ENCODE measurements around the gene EPX. TPM values are rescaled to one million over a fixed set of nuclear protein-coding genes. Genes with fewer than 3 reads are reported as not detected.
A peak's percentile ranks its signal among the peaks of the same experiment; 100 is the strongest.

The EPX gene
- polyA plus RNA-seq, 1 donor (not counting 4 experiments of a cell fraction or from before 2014, with no cell fraction given) = not detected

GRCh38 chr17:58232707-58233156 lies 40.2 kb downstream of the EPX start:
- no peak overlapping the region for H3K4me2 ChIP-seq (ENCODE audit: control insufficient read depth, extremely low read depth, insufficient read depth, low read depth, low read length)
- H3K36me3 ChIP-seq (ENCODE audit: control insufficient read depth in 2 of 2, extremely low read depth in 1 of 2, insufficient read depth in 2 of 2, low read length in 2 of 2) = no peaks in the 10 kb centered on the region
- no peaks in the 10 kb centered on the region for H4K20me1 ChIP-seq (ENCODE audit: control insufficient read depth, extremely low read depth, insufficient read depth, low read length)
- dilution Hi-C loops (cut with MboI; ENCODE audit: extremely low pct_ligation_motif_present, low sequenced_read_pairs) = no loop called here
- no peak overlapping the region for H3K9ac ChIP-seq (ENCODE audit: control insufficient read depth, extremely low read depth, insufficient read depth, low read length)
- H3K79me2 ChIP-seq (ENCODE audit: control insufficient read depth, insufficient read depth, low read length) = no peaks in the 10 kb centered on the region
- peak; percentile 11 for DNase-seq (ENCODE audit: low read depth, low spot score)
- H2AFZ ChIP-seq (ENCODE audit: control insufficient read depth, low read length) = no peak overlapping the region
- H3K9me1 ChIP-seq (ENCODE audit: control insufficient read depth, extremely low read depth, insufficient read depth, low read length) = no peaks in the 10 kb centered on the region
- H3K27ac ChIP-seq (ENCODE audit: control insufficient read depth, insufficient read depth, low read length) = no peak overlapping the region
- no peak for FAIRE-seq
- no peaks in the 10 kb centered on the region for H3K4me1 ChIP-seq (ENCODE audit: control insufficient read depth, extremely low read depth, insufficient read depth, low read length)
- no peak for TF ChIP-seq EZH2 (IDR thresholded peaks at IDR 0.05; ENCODE audit: low read length)
- TF ChIP-seq, protein P1, sequence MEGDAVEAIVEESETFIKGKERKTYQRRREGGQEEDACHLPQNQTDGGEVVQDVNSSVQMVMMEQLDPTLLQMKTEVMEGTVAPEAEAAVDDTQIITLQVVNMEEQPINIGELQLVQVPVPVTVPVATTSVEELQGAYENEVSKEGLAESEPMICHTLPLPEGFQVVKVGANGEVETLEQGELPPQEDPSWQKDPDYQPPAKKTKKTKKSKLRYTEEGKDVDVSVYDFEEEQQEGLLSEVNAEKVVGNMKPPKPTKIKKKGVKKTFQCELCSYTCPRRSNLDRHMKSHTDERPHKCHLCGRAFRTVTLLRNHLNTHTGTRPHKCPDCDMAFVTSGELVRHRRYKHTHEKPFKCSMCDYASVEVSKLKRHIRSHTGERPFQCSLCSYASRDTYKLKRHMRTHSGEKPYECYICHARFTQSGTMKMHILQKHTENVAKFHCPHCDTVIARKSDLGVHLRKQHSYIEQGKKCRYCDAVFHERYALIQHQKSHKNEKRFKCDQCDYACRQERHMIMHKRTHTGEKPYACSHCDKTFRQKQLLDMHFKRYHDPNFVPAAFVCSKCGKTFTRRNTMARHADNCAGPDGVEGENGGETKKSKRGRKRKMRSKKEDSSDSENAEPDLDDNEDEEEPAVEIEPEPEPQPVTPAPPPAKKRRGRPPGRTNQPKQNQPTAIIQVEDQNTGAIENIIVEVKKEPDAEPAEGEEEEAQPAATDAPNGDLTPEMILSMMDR (optimal IDR thresholded peaks at IDR 0.05 in 1 of 3, IDR thresholded peaks at IDR 0.05 in 1 of 3, conservative IDR thresholded peaks at IDR 0.05 in 1 of 3; ENCODE audit: extremely low read depth in 1 of 3, insufficient read depth in 2 of 3, low read length in 3 of 3) = no peak
- H3K27me3 ChIP-seq (ENCODE audit: control insufficient read depth, extremely low read depth, insufficient read depth, low read length) = no peaks in the 10 kb centered on the region
- no peaks in the 10 kb centered on the region for H3K9me3 ChIP-seq (ENCODE audit: control insufficient read depth, low read depth, low read length)
- no peak overlapping the region for H3K4me3 ChIP-seq (ENCODE audit: control insufficient read depth in 2 of 3, extremely low read depth in 1 of 3, insufficient read depth in 2 of 3, low read depth in 1 of 3, low read length in 3 of 3)

GRCh38 chr17:58233543-58233942 lies 41.0 kb downstream of the EPX start:
- Histone ChIP-seq H3K9me1 (ENCODE audit: control insufficient read depth, extremely low read depth, insufficient read depth, low read length) (no peaks in the 10 kb centered on the region), H3K9me3 (ENCODE audit: control insufficient read depth, low read depth, low read length) (no peaks in the 10 kb centered on the region), H3K4me2 (ENCODE audit: control insufficient read depth, extremely low read depth, insufficient read depth, low read depth, low read length) (no peak overlapping the region), H3K4me3 (ENCODE audit: control insufficient read depth in 2 of 3, extremely low read depth in 1 of 3, insufficient read depth in 2 of 3, low read depth in 1 of 3, low read length in 3 of 3) (no peak overlapping the region), H4K20me1 (ENCODE audit: control insufficient read depth, extremely low read depth, insufficient read depth, low read length) (no peaks in the 10 kb centered on the region), H3K79me2 (ENCODE audit: control insufficient read depth, insufficient read depth, low read length) (no peaks in the 10 kb centered on the region), H3K9ac (ENCODE audit: control insufficient read depth, extremely low read depth, insufficient read depth, low read length) (no peak overlapping the region), H3K36me3 (ENCODE audit: control insufficient read depth in 2 of 2, extremely low read depth in 1 of 2, insufficient read depth in 2 of 2, low read length in 2 of 2) (no peaks in the 10 kb centered on the region), H3K27ac (ENCODE audit: control insufficient read depth, insufficient read depth, low read length) (no peak overlapping the region), H3K27me3 (ENCODE audit: control insufficient read depth, extremely low read depth, insufficient read depth, low read length) (peaks cover 1% of the 10 kb centered on the region), H2AFZ (ENCODE audit: control insufficient read depth, low read length) (no peak overlapping the region), H3K4me1 (ENCODE audit: control insufficient read depth, extremely low read depth, insufficient read depth, low read length) (no peaks in the 10 kb centered on the region)
- TF ChIP-seq, protein P1 (optimal IDR thresholded peaks at IDR 0.05 in 1 of 3, IDR thresholded peaks at IDR 0.05 in 1 of 3, conservative IDR thresholded peaks at IDR 0.05 in 1 of 3; ENCODE audit: extremely low read depth in 1 of 3, insufficient read depth in 2 of 3, low read length in 3 of 3) = no peak
- TF ChIP-seq EZH2 (IDR thresholded peaks at IDR 0.05; ENCODE audit: low read length) = no peak
- FAIRE-seq (no peak), DNase-seq (ENCODE audit: low read depth, low spot score) (no peak)
- dilution Hi-C loops (cut with MboI; ENCODE audit: extremely low pct_ligation_motif_present, low sequenced_read_pairs) = no loop called here

Measured in keratinocyte (primary cell).